ENCODE results near the gene C1S.

C1S gene

GRCh38 chr12:7019043-7019569, 41.4 kb upstream of the C1S start (continued):
- no peak for TF ChIP-seq ZNF324 (tag by site-specific recombination; IDR thresholded peaks at IDR 0.05)
- 0 out of 2 replicates have a peak, but pooled peaks have one; percentile 1 for TF ChIP-seq ZNF843 (tag by site-specific recombination; IDR thresholded peaks at IDR 0.05)
- TF ChIP-seq ZBTB17 (tag by site-specific recombination; IDR thresholded peaks at IDR 0.05): peak; percentile 89
- no peak for TF ChIP-seq ZNF549 (tag by site-specific recombination; IDR thresholded peaks at IDR 0.05)
- TF ChIP-seq ZNF280C (tag by site-specific recombination; IDR thresholded peaks at IDR 0.05): no peak
- no peak for TF ChIP-seq ZNF777 (tag by site-specific recombination; IDR thresholded peaks at IDR 0.05; ENCODE audit: borderline replicate concordance)
- TF ChIP-seq ZNF274 (IDR thresholded peaks at IDR 0.05; ENCODE audit: low read length): no peak
- no peak for TF ChIP-seq ZNF274 (tag by site-specific recombination; IDR thresholded peaks at IDR 0.05; ENCODE audit: borderline replicate concordance)
- no peak for TF ChIP-seq GLIS1 (tag by site-specific recombination; IDR thresholded peaks at IDR 0.05)
- no peak for TF ChIP-seq KLF1 (tag by site-specific recombination; IDR thresholded peaks at IDR 0.05)
- no peak for TF ChIP-seq TCF7L2 (IDR thresholded peaks at IDR 0.05; ENCODE audit: borderline replicate concordance, low read depth, low read length)
- TF ChIP-seq, protein P1, sequence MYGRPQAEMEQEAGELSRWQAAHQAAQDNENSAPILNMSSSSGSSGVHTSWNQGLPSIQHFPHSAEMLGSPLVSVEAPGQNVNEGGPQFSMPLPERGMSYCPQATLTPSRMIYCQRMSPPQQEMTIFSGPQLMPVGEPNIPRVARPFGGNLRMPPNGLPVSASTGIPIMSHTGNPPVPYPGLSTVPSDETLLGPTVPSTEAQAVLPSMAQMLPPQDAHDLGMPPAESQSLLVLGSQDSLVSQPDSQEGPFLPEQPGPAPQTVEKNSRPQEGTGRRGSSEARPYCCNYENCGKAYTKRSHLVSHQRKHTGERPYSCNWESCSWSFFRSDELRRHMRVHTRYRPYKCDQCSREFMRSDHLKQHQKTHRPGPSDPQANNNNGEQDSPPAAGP (tag by site-specific recombination; IDR thresholded peaks at IDR 0.05): no peak
- no peak for TF ChIP-seq ZBTB1 (tag by site-specific recombination; IDR thresholded peaks at IDR 0.05)
- TF ChIP-seq ZNF404 (tag by site-specific recombination; IDR thresholded peaks at IDR 0.05): no peak

GRCh38 chr12:7021956-7022355, 38.6 kb upstream of the C1S start:
- no peak overlapping the region for H3K27ac ChIP-seq (ENCODE audit: extremely low read depth, low read depth, low read length)
- no peaks in the 10 kb centered on the region for H3K9me3 ChIP-seq (ENCODE audit: control insufficient read depth, insufficient read depth, low read depth, low read length)
- CTCF ChIA-PET: interaction anchor here (0.6 to 1.2 kb wide), 2 partner anchors 37 to 57 kb away, joined by 3 read pairs; no protein-coding TSS in a partner anchor
- H3K4me3 ChIP-seq (ENCODE audit: low read depth, low read length): no peak overlapping the region
- POLR2A ChIA-PET: no interaction called here
- peaks cover 10% of the 10 kb centered on the region for H3K4me1 ChIP-seq (ENCODE audit: control insufficient read depth, insufficient read depth, low read length)
- H3K36me3 ChIP-seq (ENCODE audit: control insufficient read depth in 2 of 2, insufficient read depth in 1 of 2, low read length in 2 of 2): no peaks in the 10 kb centered on the region
- TF ChIP-seq ZNF488 (tag by site-specific recombination; IDR thresholded peaks at IDR 0.05) (no peak), ZSCAN16 (tag by site-specific recombination; IDR thresholded peaks at IDR 0.05) (no peak), ZNF513 (tag by site-specific recombination; IDR thresholded peaks at IDR 0.05) (no peak), ZNF169 (tag by site-specific recombination; IDR thresholded peaks at IDR 0.05) (no peak), ZNF202 (tag by site-specific recombination; IDR thresholded peaks at IDR 0.05; ENCODE audit: borderline replicate concordance) (no peak), ZNF610 (tag by site-specific recombination; IDR thresholded peaks at IDR 0.05; ENCODE audit: borderline replicate concordance) (no peak), ZNF280C (tag by site-specific recombination; IDR thresholded peaks at IDR 0.05) (no peak), ZNF549 (tag by site-specific recombination; IDR thresholded peaks at IDR 0.05) (no peak), SP2 (tag by site-specific recombination; IDR thresholded peaks at IDR 0.05) (no peak), ZNF214 (tag by site-specific recombination; IDR thresholded peaks at IDR 0.05; ENCODE audit: borderline replicate concordance) (no peak), ZNF354C (tag by site-specific recombination; IDR thresholded peaks at IDR 0.05; ENCODE audit: borderline replicate concordance, low read depth) (no peak), ZNF366 (tag by site-specific recombination; conservative IDR thresholded peaks at IDR 0.05) (no peak), ZNF830 (tag by site-specific recombination; IDR thresholded peaks at IDR 0.05; ENCODE audit: low read depth) (no peak), ZBTB10 (tag by site-specific recombination; IDR thresholded peaks at IDR 0.05) (no peak), BCL11A (tag by site-specific recombination; IDR thresholded peaks at IDR 0.05; ENCODE audit: low read depth) (no peak)

All from HEK293 (cell line).